Muscle layer of duodenum (tissue), 2 donors: ENCODE results near the gene IL1RAPL2.

Experiments used
- H3K27ac ChIP-seq: one replicate; pipeline ENCODE4 v1.7.0; 2013; ENCODE audit warnings: mild to moderate bottlenecking, low read length
- H3K27me3 ChIP-seq: one replicate; pipeline ENCODE4 v1.7.0; 2013; ENCODE audit warnings: low read depth, mild to moderate bottlenecking, control low read depth, low read length
- H3K36me3 ChIP-seq, 2 donors: one replicate each; pipeline ENCODE4 v1.7.0; 2013; ENCODE audit warnings: low read length in 2 of 2, control low read depth in 1 of 2, mild to moderate bottlenecking in 1 of 2; ENCODE audit not compliant: insufficient read depth in 2 of 2, control insufficient read depth in 1 of 2
- H3K4me1 ChIP-seq, 2 donors: one replicate each; pipeline ENCODE4 v1.7.0; 2013; ENCODE audit warnings: low read length in 2 of 2, mild to moderate bottlenecking in 2 of 2, control low read depth in 1 of 2, moderate library complexity in 1 of 2; ENCODE audit not compliant: insufficient read depth in 2 of 2, control insufficient read depth in 1 of 2
- H3K4me3 ChIP-seq, 2 donors: one replicate each; pipeline ENCODE4 v1.7.0; 2013; ENCODE audit warnings: low read length in 2 of 2, low read depth in 1 of 2, mild to moderate bottlenecking in 1 of 2
- H3K9me3 ChIP-seq, 2 donors: one replicate each; pipeline ENCODE4 v1.7.0; 2013; ENCODE audit warnings: low read length in 2 of 2, control low read depth in 1 of 2, mild to moderate bottlenecking in 1 of 2; ENCODE audit not compliant: control insufficient read depth in 1 of 2
- donor health status: healthy.

The IL1RAPL2 gene

DNA sequence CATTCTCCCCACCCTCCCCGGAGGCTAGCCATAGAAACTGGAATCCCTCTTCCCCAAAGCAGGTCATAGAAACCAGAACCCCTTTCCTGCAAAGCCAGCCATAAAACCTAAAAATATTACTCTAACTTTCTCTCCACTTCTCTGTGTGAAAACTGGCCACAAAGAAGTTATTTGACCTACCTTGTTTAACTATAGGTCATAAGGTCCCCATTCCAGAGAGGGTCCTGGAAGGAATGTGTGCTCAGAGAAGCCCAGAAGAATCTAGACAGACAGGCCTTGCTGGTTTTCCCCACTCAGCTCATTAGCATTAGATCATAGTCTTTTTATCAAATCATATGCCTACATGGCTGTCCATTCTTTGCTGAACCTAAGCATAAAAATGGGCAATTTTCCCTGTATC lies 707.3 kb downstream of the IL1RAPL2 start:
- H3K27me3 ChIP-seq, result no peaks in the 10 kb centered on the region
- H3K36me3 ChIP-seq, result no peaks in the 10 kb centered on the region
- no peaks in the 10 kb centered on the region for H3K9me3 ChIP-seq
- H3K4me1 ChIP-seq, result no peaks in the 10 kb centered on the region
- H3K4me3 ChIP-seq, result no peak overlapping the region
- no peak overlapping the region for H3K27ac ChIP-seq

- Histone ChIP-seq H3K4me1 (no peaks in the 10 kb centered on the region), H3K27ac (no peak overlapping the region), H3K27me3 (no peaks in the 10 kb centered on the region), H3K4me3 (no peak overlapping the region), H3K9me3 (no peaks in the 10 kb centered on the region), H3K36me3 (no peaks in the 10 kb centered on the region)
Measured at GRCh38 chrX:105274091-105274490, 708.1 kb downstream of the IL1RAPL2 start.

GRCh38 chrX:105277132-105277531 lies 711.1 kb downstream of the IL1RAPL2 start:
- Histone ChIP-seq H3K36me3 (no peaks in the 10 kb centered on the region), H3K27me3 (no peaks in the 10 kb centered on the region), H3K9me3 (no peaks in the 10 kb centered on the region), H3K27ac (no peak overlapping the region), H3K4me1 (no peaks in the 10 kb centered on the region), H3K4me3 (no peak overlapping the region)

DNA sequence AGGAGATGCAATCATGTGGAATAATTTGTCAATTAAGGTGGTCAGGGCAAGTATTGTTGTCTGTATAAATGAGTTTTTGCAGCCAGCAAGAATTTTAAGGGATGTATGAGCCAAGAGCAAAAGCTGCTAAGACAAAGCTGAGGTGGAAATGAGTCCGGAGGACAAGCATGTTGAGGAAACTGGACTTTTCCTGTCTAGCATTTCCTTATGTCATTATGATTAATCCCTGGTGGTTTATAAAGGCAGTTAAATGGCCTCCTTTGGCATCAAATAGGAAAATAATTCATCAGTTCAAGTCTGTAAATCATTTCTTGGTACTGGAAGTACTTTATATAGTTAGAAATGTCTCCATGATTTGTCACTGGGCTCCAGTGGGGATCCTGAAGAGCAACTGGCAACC lies 716.1 kb downstream of the IL1RAPL2 start:
- H3K4me3 ChIP-seq, result no peak overlapping the region
- H3K27ac ChIP-seq, result no peak overlapping the region
- no peaks in the 10 kb centered on the region for H3K9me3 ChIP-seq
- H3K4me1 ChIP-seq, result no peaks in the 10 kb centered on the region
- no peaks in the 10 kb centered on the region for H3K36me3 ChIP-seq
- no peaks in the 10 kb centered on the region for H3K27me3 ChIP-seq

DNA sequence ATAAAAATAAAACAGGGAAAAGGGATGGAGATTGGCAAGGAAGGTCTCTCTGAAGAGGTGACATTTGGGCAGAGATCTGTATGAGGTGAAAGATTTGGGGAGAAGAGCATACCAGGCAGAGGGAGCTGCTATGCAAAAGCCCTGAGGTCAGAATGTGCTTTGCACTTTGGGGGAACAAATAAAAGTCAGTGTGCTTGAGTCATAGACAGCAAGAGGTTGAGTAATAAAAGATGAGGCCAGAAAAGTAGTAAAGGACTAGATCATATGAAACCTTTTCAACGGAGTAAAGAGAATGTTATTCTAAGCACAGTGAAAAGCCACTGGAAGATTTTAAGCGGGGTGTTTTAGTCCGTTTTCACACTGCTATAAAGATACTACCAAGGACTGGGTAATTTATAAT lies 731.0 kb downstream of the IL1RAPL2 start:
- no peaks in the 10 kb centered on the region for H3K9me3 ChIP-seq
- no peaks in the 10 kb centered on the region for H3K36me3 ChIP-seq
- H3K27ac ChIP-seq, result no peak overlapping the region
- no peaks in the 10 kb centered on the region for H3K27me3 ChIP-seq
- H3K4me1 ChIP-seq, result no peaks in the 10 kb centered on the region
- no peak overlapping the region for H3K4me3 ChIP-seq

- no peaks in the 10 kb centered on the region for H3K9me3 ChIP-seq
- H3K4me1 ChIP-seq, result no peaks in the 10 kb centered on the region
- H3K4me3 ChIP-seq, result no peak overlapping the region
- no peaks in the 10 kb centered on the region for H3K27me3 ChIP-seq
- no peak overlapping the region for H3K27ac ChIP-seq
- no peaks in the 10 kb centered on the region for H3K36me3 ChIP-seq
Measured at GRCh38 chrX:105299286-105299685, 733.3 kb downstream of the IL1RAPL2 start.

DNA sequence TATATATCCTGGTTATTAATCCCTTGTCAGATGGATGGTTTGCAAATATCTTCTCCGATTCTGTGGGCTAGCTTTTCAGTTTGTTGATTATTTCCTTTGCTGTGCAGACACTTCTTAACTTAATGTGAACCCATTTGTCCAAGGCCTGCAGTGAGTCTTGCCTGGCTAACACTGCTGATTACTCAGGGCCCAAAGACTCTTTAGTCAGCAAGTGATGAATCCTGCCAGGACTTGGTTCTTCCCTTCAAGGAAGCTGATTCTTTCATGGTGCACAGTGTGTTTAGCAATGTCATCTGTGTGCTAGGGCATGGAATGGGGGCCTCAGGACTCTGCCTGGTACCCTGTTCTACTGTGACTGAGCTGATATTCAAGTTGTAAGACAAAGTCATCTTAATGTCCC lies 736.2 kb downstream of the IL1RAPL2 start:
- Histone ChIP-seq H3K4me3 (no peak overlapping the region), H3K27me3 (no peaks in the 10 kb centered on the region), H3K36me3 (no peaks in the 10 kb centered on the region), H3K27ac (no peak overlapping the region), H3K4me1 (no peaks in the 10 kb centered on the region), H3K9me3 (no peaks in the 10 kb centered on the region)

GRCh38 chrX:105307762-105308161 lies 741.8 kb downstream of the IL1RAPL2 start:
- Histone ChIP-seq H3K4me3 (no peak overlapping the region), H3K27me3 (no peaks in the 10 kb centered on the region), H3K27ac (no peak overlapping the region), H3K9me3 (no peaks in the 10 kb centered on the region), H3K4me1 (no peaks in the 10 kb centered on the region), H3K36me3 (no peaks in the 10 kb centered on the region)

GRCh38 chrX:105313596-105313995 lies 747.6 kb downstream of the IL1RAPL2 start:
- no peaks in the 10 kb centered on the region for H3K36me3 ChIP-seq
- H3K4me1 ChIP-seq, result no peaks in the 10 kb centered on the region
- H3K27me3 ChIP-seq, result no peaks in the 10 kb centered on the region
- H3K4me3 ChIP-seq, result no peak overlapping the region
- H3K27ac ChIP-seq, result no peak overlapping the region
- H3K9me3 ChIP-seq, result no peaks in the 10 kb centered on the region

GRCh38 chrX:105314458-105314857 lies 748.5 kb downstream of the IL1RAPL2 start:
- Histone ChIP-seq H3K36me3 (no peaks in the 10 kb centered on the region), H3K4me3 (no peak overlapping the region), H3K27ac (no peak overlapping the region), H3K4me1 (no peaks in the 10 kb centered on the region), H3K9me3 (no peaks in the 10 kb centered on the region), H3K27me3 (no peaks in the 10 kb centered on the region)

DNA sequence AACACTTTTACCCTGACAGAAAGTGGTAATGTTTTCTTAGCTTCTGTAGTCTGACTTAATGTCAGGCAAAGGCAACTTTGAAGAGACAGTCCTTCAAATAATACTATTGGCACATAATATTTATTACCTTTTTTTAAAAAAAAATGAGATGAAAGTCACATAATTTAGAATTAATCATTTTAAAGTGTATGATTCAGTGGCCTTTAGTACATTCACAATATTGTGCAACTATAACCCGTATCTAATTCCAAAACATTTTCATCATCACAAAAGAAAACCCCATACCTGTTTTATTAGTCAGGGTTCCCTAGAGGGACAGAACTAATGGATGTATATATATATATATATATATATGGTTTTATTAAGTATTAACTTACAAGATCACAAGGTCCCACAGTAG lies 749.2 kb downstream of the IL1RAPL2 start:
- no peaks in the 10 kb centered on the region for H3K36me3 ChIP-seq
- no peaks in the 10 kb centered on the region for H3K4me1 ChIP-seq
- H3K27ac ChIP-seq, result no peak overlapping the region
- H3K4me3 ChIP-seq, result no peak overlapping the region
- H3K27me3 ChIP-seq, result no peaks in the 10 kb centered on the region
- H3K9me3 ChIP-seq, result no peaks in the 10 kb centered on the region

DNA sequence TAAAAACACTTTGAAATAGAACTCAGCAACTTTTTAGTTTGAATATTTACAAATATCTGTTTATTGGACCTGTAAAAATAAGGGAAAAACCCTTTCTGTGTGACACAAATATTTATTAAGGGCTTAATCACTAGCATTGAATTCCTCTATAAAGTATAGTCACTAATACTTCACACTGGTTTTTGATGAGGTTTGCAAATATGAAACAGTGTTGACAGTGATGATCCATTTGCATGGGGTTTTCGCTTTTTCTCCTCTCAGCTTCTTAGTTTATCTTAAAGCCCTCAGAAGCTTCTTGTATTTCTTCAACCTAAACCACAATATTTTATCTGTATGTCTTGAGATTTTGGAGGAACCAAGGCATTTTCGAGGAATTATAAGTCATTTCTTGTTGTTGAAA lies 751.1 kb downstream of the IL1RAPL2 start:
- H3K4me1 ChIP-seq, result no peaks in the 10 kb centered on the region
- H3K9me3 ChIP-seq, result no peaks in the 10 kb centered on the region
- no peak overlapping the region for H3K4me3 ChIP-seq
- no peaks in the 10 kb centered on the region for H3K36me3 ChIP-seq
- no peak overlapping the region for H3K27ac ChIP-seq
- no peaks in the 10 kb centered on the region for H3K27me3 ChIP-seq
